DOHH2 (cell line): ENCODE measurements around the gene ATP9B.

Source experiments
- EZH2phosphoT487 ChIP-seq: fragments of 200-600 bp; sonication (generic); IDR thresholded peaks from 2 replicates; pipeline ENCODE4 v1.6.1; 2017; ENCODE audit warnings: borderline replicate concordance, mild to moderate bottlenecking, antibody characterized with exemption, low read length, moderate library complexity, mixed read lengths
- TF ChIP-seq, protein P1 (sequence below): fragments of 200-600 bp; sonication (generic); IDR thresholded peaks from one replicate; pipeline ENCODE4 v1.5.1; 2014; ENCODE audit warnings: antibody characterized with exemption, mild to moderate bottlenecking, low read depth, low read length; ENCODE audit not compliant: poor library complexity, severe bottlenecking

DNA sequence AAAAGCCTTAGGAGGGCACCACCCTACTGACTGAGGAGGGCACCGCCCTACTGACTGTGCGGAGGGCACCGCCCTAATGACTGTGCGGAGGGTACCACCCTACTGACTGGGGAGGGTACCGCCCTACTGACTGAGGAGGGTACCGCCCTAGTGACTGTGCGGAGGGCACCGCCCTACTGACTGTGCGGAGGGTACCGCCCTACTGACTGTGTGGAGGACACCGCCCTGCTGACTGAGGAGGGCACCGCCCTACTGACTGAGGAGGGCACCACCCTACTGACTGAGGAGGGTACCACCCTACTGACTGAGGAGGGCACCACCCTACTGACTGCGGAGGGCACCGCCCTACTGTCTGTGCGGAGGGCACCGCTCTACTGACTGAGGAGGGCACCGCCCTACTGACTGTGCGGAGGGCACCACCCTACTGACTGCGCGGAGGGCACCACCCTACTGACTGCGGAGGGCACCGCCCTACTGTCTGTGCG, 176.4 kb downstream of the ATP9B start:
- TF ChIP-seq, protein P1, sequence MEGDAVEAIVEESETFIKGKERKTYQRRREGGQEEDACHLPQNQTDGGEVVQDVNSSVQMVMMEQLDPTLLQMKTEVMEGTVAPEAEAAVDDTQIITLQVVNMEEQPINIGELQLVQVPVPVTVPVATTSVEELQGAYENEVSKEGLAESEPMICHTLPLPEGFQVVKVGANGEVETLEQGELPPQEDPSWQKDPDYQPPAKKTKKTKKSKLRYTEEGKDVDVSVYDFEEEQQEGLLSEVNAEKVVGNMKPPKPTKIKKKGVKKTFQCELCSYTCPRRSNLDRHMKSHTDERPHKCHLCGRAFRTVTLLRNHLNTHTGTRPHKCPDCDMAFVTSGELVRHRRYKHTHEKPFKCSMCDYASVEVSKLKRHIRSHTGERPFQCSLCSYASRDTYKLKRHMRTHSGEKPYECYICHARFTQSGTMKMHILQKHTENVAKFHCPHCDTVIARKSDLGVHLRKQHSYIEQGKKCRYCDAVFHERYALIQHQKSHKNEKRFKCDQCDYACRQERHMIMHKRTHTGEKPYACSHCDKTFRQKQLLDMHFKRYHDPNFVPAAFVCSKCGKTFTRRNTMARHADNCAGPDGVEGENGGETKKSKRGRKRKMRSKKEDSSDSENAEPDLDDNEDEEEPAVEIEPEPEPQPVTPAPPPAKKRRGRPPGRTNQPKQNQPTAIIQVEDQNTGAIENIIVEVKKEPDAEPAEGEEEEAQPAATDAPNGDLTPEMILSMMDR: no peak
- no peak for TF ChIP-seq EZH2phosphoT487
